Mucosa of descending colon (tissue), 3 donors: ENCODE results near the gene HAND1. TPM values are rescaled to one million over a fixed set of nuclear protein-coding genes. Genes with fewer than 3 reads are reported as not detected.

Experiments
- ATAC-seq: fragments of 200-7000 bp; cut with Tn5 transposase; one replicate; pipeline ENCODE4 v1.9.1; 2020; ENCODE audit warnings: mild to moderate bottlenecking, moderate library complexity
- DNase-seq, 3 donors: peaks; one replicate each; pipeline ENCODE4 v3.0.0-alpha.2; 2020
- H3K36me3 ChIP-seq: fragments of 200-600 bp; one replicate; pipeline ENCODE4 v1.8.0; 2021; ENCODE audit warnings: low read depth, mild to moderate bottlenecking
- H3K4me1 ChIP-seq: fragments of 200-600 bp; one replicate; pipeline ENCODE4 v1.8.0; 2021; ENCODE audit warnings: low read depth, mild to moderate bottlenecking
- H3K4me3 ChIP-seq: fragments of 200-600 bp; one replicate; pipeline ENCODE4 v1.8.0; 2021; ENCODE audit warnings: mild to moderate bottlenecking
- H3K9me3 ChIP-seq: fragments of 200-600 bp; one replicate; pipeline ENCODE4 v1.8.0; 2021; ENCODE audit warnings: mild to moderate bottlenecking
- intact Hi-C, 2 donors: fragments of 100-400 bp; cut with DNase I in 1 of 2; cut with micrococcal nuclease in 1 of 2; formaldehyde crosslinking; loops; one replicate each; pipeline versions ENCODE4 v1.11.0 to v1.11.1; 2022; cut with DNase I, micrococcal nuclease
- long read RNA-seq, 2 donors: library from polyadenylated mRNA; unstranded; transcript quantifications; one replicate each; pipeline ENCODE4 v2.0.0, GENCODE V29; 2019 to 2021
- total RNA-seq, 3 donors: library from RNA; stranded (reverse); fragmentation: NEBNext Ultra II Directional in 2 of 3; extraction: Animal tissue kit (Norgen Biotek cat#: 25700) in 2 of 3; gene quantifications; one replicate each; pipeline versions ENCODE4 v1.2.1 to v1.2.4, GENCODE V29; 2021 to 2023
- TF ChIP-seq, protein P1 (sequence below): fragments of 200-600 bp; IDR thresholded peaks from one replicate; pipeline ENCODE4 v1.8.0; 2022; ENCODE audit warnings: antibody characterized with exemption, mild to moderate bottlenecking
- donor health status: DM: no; HTN: no; CAD: no; lungs with moderate emphysema.
- donor health status: DM: no; HTN: no; CAD: no.
- donor health status: DM: no; HTN: yes; CAD: no.

Gene HAND1
- total RNA-seq, result 10 to 100 TPM in 1 of 3 donors, 1 to 10 TPM in 1, under 1 TPM in 1; 0.61 to 47.3 (median 1.8) TPM
- long read RNA-seq, donor 1, transcript HAND1-201 (2 exons, 1,738 nt), result major isoform, 49 of 69 reads
- long read RNA-seq, donor 1, partial matches to known transcripts, result 13 of 69 reads
- long read RNA-seq, donor 1, other reads (novel, unspliced or antisense), result 7 of 69 reads
- long read RNA-seq, donor 2, partial matches to known transcripts, result 0 of 2 reads
- long read RNA-seq, donor 2, other reads (novel, unspliced or antisense), result 1 of 2 reads

GRCh38 chr5:154478224-154478565 lies at the start of gene HAND1:
TSS of gene HAND1 (minus strand) at chr5:154478227. CDS start at chr5:154478008, 219 bp downstream.
- H3K9me3 ChIP-seq, result no peaks in the 10 kb centered on the region
- DNase-seq (peak; percentile 60 to 77 (median 72)), ATAC-seq (peak; percentile 82)
- no peak within 1 kb of the TSS for H3K4me3 ChIP-seq
- intact Hi-C loops, result no loop called here
- no peaks in the 10 kb centered on the region for H3K36me3 ChIP-seq
- TF ChIP-seq, protein P1, sequence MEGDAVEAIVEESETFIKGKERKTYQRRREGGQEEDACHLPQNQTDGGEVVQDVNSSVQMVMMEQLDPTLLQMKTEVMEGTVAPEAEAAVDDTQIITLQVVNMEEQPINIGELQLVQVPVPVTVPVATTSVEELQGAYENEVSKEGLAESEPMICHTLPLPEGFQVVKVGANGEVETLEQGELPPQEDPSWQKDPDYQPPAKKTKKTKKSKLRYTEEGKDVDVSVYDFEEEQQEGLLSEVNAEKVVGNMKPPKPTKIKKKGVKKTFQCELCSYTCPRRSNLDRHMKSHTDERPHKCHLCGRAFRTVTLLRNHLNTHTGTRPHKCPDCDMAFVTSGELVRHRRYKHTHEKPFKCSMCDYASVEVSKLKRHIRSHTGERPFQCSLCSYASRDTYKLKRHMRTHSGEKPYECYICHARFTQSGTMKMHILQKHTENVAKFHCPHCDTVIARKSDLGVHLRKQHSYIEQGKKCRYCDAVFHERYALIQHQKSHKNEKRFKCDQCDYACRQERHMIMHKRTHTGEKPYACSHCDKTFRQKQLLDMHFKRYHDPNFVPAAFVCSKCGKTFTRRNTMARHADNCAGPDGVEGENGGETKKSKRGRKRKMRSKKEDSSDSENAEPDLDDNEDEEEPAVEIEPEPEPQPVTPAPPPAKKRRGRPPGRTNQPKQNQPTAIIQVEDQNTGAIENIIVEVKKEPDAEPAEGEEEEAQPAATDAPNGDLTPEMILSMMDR, result no peak
- peaks cover 37% of the 10 kb centered on the region for H3K4me1 ChIP-seq

GRCh38 chr5:154526231-154527226 lies 48.5 kb upstream of the HAND1 start:
- no peak for DNase-seq
- no peak overlapping the region for H3K4me3 ChIP-seq
- no peaks in the 10 kb centered on the region for H3K4me1 ChIP-seq
- intact Hi-C loops, result no loop called here
- ATAC-seq, result no peak
- no peaks in the 10 kb centered on the region for H3K36me3 ChIP-seq
- H3K9me3 ChIP-seq, result no peaks in the 10 kb centered on the region
- TF ChIP-seq, protein P1, result no peak

- no peak for DNase-seq
- intact Hi-C loops, result no loop called here
Measured at GRCh38 chr5:154524859-154525258, 46.8 kb upstream of the HAND1 start.

DNA sequence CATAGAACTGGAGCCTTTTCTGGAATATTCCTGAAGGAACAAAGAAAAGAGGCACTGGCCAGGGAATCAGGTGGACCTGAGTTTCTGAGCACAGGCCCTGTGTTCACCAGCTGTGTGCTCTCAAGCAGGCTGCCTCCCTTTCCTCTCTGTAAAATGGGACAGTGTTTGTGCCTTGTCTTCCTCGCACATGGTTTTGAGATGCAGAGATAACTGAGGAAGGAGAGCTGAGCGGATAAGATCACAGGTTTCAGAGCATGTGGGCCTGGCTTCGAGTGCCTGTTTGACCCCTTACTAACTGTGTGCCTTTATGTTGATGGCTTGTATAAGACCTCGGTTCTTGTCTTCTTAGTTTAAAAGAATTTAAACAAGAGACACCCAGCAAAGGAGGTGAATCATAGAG lies 46.2 kb upstream of the HAND1 start:
- intact Hi-C loops, result no loop called here
- no peaks in the 10 kb centered on the region for H3K9me3 ChIP-seq

More at GRCh38 chr5:154524859-154525258, 46.8 kb upstream of the HAND1 start:
- ATAC-seq, result no peak
- TF ChIP-seq, protein P1, result no peak
- Histone ChIP-seq H3K4me1 (no peaks in the 10 kb centered on the region), H3K36me3 (no peaks in the 10 kb centered on the region), H3K4me3 (no peak overlapping the region), H3K9me3 (no peaks in the 10 kb centered on the region)

DNA sequence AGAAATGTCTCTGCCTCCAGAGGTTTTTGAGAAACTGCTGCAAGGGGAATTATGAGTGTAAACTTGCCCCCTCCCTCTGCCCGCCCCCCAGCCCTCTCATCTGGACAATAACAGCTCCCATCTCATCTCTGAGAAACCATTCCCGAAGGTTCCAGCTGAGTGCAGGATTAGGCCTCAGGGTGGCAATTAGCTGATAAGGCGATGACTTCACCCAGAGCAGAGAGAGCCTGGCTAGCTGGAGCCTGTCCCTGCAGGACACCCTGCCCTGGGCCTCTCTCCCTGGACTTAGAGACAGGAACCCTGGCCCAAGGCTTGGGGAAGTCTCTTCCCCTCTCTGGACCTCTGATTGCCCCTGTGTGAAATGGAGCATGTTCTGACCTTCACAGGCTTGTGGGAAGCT lies 45.7 kb upstream of the HAND1 start:
- H3K36me3 ChIP-seq, result no peaks in the 10 kb centered on the region
- DNase-seq, result no peak
- no peaks in the 10 kb centered on the region for H3K4me1 ChIP-seq
- H3K9me3 ChIP-seq, result no peaks in the 10 kb centered on the region
- no peak for ATAC-seq
- TF ChIP-seq, protein P1, result no peak
- no peak overlapping the region for H3K4me3 ChIP-seq
- intact Hi-C loops, result no loop called here

More for the DNA sequence above, 46.2 kb upstream of the HAND1 start:
- ATAC-seq, result no peak
- Histone ChIP-seq H3K4me1 (no peaks in the 10 kb centered on the region), H3K36me3 (no peaks in the 10 kb centered on the region), H3K4me3 (no peak overlapping the region)
- TF ChIP-seq, protein P1, result no peak
- no peak for DNase-seq
